Stimulated activated CD8-positive, alpha-beta memory T cell treated with anti-CD3 and anti-CD28 coated beads, Interleukin-4, amount 100 ng/mL, for 4 hours (primary cell): Measurements from ENCODE around the gene LRFN5.

ENCODE experiments used
- DNase-seq, 2 donors: peaks; one replicate each; pipeline ENCODE4 v3.0.0-alpha.2; 2020; ENCODE audit warnings: low read depth in 2 of 2, low spot score in 1 of 2

Gene LRFN5

GRCh38 chr14:41766772-41767171 lies 160.1 kb downstream of the LRFN5 start:
- DNase-seq = no peak

GRCh38 chr14:41773536-41774279 lies 167.0 kb downstream of the LRFN5 start:
- no peak for DNase-seq

- DNase-seq = no peak
These were observed 175.8 kb downstream of the LRFN5 start for GRCh38 chr14:41782511-41782910.

GRCh38 chr14:41783403-41783802 lies 176.7 kb downstream of the LRFN5 start:
- DNase-seq = no peak

GRCh38 chr14:41785696-41786095 lies 179.0 kb downstream of the LRFN5 start:
- DNase-seq = no peak

GRCh38 chr14:41799817-41800216 lies 193.1 kb downstream of the LRFN5 start:
- no peak for DNase-seq

- DNase-seq = no peak
These were observed 199.0 kb downstream of the LRFN5 start for GRCh38 chr14:41805633-41806032.

GRCh38 chr14:41806366-41806975 lies 199.8 kb downstream of the LRFN5 start:
- DNase-seq = no peak

GRCh38 chr14:41810362-41810761 lies 203.7 kb downstream of the LRFN5 start:
- no peak for DNase-seq

GRCh38 chr14:41817626-41818025 lies 210.9 kb downstream of the LRFN5 start:
- no peak for DNase-seq

GRCh38 chr14:41824441-41824840 lies 217.8 kb downstream of the LRFN5 start:
- no peak for DNase-seq

- no peak for DNase-seq
These were observed 218.9 kb downstream of the LRFN5 start for GRCh38 chr14:41825622-41826021.

- no peak for DNase-seq
These were observed 224.2 kb downstream of the LRFN5 start for GRCh38 chr14:41830714-41831406.

GRCh38 chr14:41839661-41840060 lies 233.0 kb downstream of the LRFN5 start:
- no peak for DNase-seq

GRCh38 chr14:41859336-41859735 lies 252.7 kb downstream of the LRFN5 start:
- no peak for DNase-seq

- DNase-seq = no peak
These were observed 253.9 kb downstream of the LRFN5 start for GRCh38 chr14:41860586-41860985.

GRCh38 chr14:41865894-41866293 lies 259.2 kb downstream of the LRFN5 start:
- no peak for DNase-seq

- DNase-seq = no peak
These were observed 261.7 kb downstream of the LRFN5 start for GRCh38 chr14:41868396-41868795.

GRCh38 chr14:41872931-41873685 lies 266.4 kb downstream of the LRFN5 start:
- no peak for DNase-seq

- DNase-seq = no peak
These were observed 267.1 kb downstream of the LRFN5 start for GRCh38 chr14:41873686-41874317.

GRCh38 chr14:41875116-41875515 lies 268.4 kb downstream of the LRFN5 start:
- DNase-seq = no peak
